ENCODE data around the gene C22orf23. TPM values are rescaled to one million over a fixed set of nuclear protein-coding genes. Genes with fewer than 3 reads are reported as not detected.

The C22orf23 gene
- total RNA-seq, 1 experiment from 2014 or later: 0.64 TPM

- DNase-seq (ENCODE audit: low spot score): no peak
- intact Hi-C loops (cut with micrococcal nuclease; ENCODE audit: unreplicated experiment): no loop called here
- TF ChIP-seq EZH2 (IDR thresholded peaks at IDR 0.05; ENCODE audit: borderline replicate concordance, low read depth, low read length, poor library complexity, severe bottlenecking) (no peak), CTCF (conservative IDR thresholded peaks at IDR 0.05; ENCODE audit: low read depth, low read length) (no peak)
- Histone ChIP-seq H3K4me1 (ENCODE audit: insufficient read depth, low read length, poor library complexity, severe bottlenecking) (peaks cover 1% of the 10 kb centered on the region), H3K27ac (ENCODE audit: low read depth, low read length, poor library complexity, severe bottlenecking) (no peak overlapping the region), H3K9me3 (ENCODE audit: low read depth, low read length, poor library complexity, severe bottlenecking) (no peaks in the 10 kb centered on the region), H3K36me3 (ENCODE audit: insufficient read depth, low read length, poor library complexity, severe bottlenecking) (peaks cover 9% of the 10 kb centered on the region), H3K4me3 (ENCODE audit: low read depth, low read length, poor library complexity, severe bottlenecking) (no peak overlapping the region), H3K27me3 (replicated peaks; ENCODE audit: insufficient read depth, low read depth, low read length, poor library complexity) (no peaks in the 10 kb centered on the region)
- POLR2A ChIA-PET (ENCODE audit: low non-redundant PET): no interaction called here
- no TSS peak for BruUV-seq (replicated peaks)
- CTCF ChIA-PET: no interaction called here
Measured at GRCh38 chr22:37912171-37912570, 41.2 kb downstream of the C22orf23 start.

- CTCF ChIA-PET: interaction anchor here (0.6 kb wide), 1 partner anchor 563 kb away, joined by 3 read pairs; no protein-coding TSS in a partner anchor
- no peak for TF ChIP-seq EZH2 (IDR thresholded peaks at IDR 0.05; ENCODE audit: borderline replicate concordance, low read depth, low read length, poor library complexity, severe bottlenecking)
- TF ChIP-seq CTCF (conservative IDR thresholded peaks at IDR 0.05; ENCODE audit: low read depth, low read length): no peak
- Histone ChIP-seq H3K27ac (ENCODE audit: low read depth, low read length, poor library complexity, severe bottlenecking) (no peak overlapping the region), H3K4me1 (ENCODE audit: insufficient read depth, low read length, poor library complexity, severe bottlenecking) (peaks cover 5% of the 10 kb centered on the region), H3K9me3 (ENCODE audit: low read depth, low read length, poor library complexity, severe bottlenecking) (no peaks in the 10 kb centered on the region), H3K36me3 (ENCODE audit: insufficient read depth, low read length, poor library complexity, severe bottlenecking) (peaks cover 9% of the 10 kb centered on the region), H3K27me3 (replicated peaks; ENCODE audit: insufficient read depth, low read depth, low read length, poor library complexity) (no peaks in the 10 kb centered on the region), H3K4me3 (ENCODE audit: low read depth, low read length, poor library complexity, severe bottlenecking) (no peak overlapping the region)
- POLR2A ChIA-PET (ENCODE audit: low non-redundant PET): no interaction called here
- intact Hi-C loops (cut with micrococcal nuclease; ENCODE audit: unreplicated experiment): no loop called here
- BruUV-seq (replicated peaks): no TSS peak
- no peak for DNase-seq (ENCODE audit: low spot score)
Measured at GRCh38 chr22:37911697-37912096, 41.7 kb downstream of the C22orf23 start.

GRCh38 chr22:37910890-37911672 lies 42.3 kb downstream of the C22orf23 start:
- POLR2A ChIA-PET (ENCODE audit: low non-redundant PET): no interaction called here

More at GRCh38 chr22:37910890-37911672, 42.3 kb downstream of the C22orf23 start:
- Histone ChIP-seq H3K9me3 (ENCODE audit: low read depth, low read length, poor library complexity, severe bottlenecking) (no peaks in the 10 kb centered on the region), H3K27ac (ENCODE audit: low read depth, low read length, poor library complexity, severe bottlenecking) (no peak overlapping the region), H3K27me3 (replicated peaks; ENCODE audit: insufficient read depth, low read depth, low read length, poor library complexity) (no peaks in the 10 kb centered on the region), H3K4me1 (ENCODE audit: insufficient read depth, low read length, poor library complexity, severe bottlenecking) (peaks cover 5% of the 10 kb centered on the region), H3K36me3 (ENCODE audit: insufficient read depth, low read length, poor library complexity, severe bottlenecking) (peaks cover 9% of the 10 kb centered on the region), H3K4me3 (ENCODE audit: low read depth, low read length, poor library complexity, severe bottlenecking) (no peak overlapping the region)
- intact Hi-C loops (cut with micrococcal nuclease; ENCODE audit: unreplicated experiment): no loop called here
- CTCF ChIA-PET: interaction anchor here (0.6 to 0.7 kb wide), 2 partner anchors 94 to 564 kb away, joined by 3 read pairs; no protein-coding TSS in a partner anchor
- no TSS peak for BruUV-seq (replicated peaks)
- TF ChIP-seq EZH2 (IDR thresholded peaks at IDR 0.05; ENCODE audit: borderline replicate concordance, low read depth, low read length, poor library complexity, severe bottlenecking) (no peak), CTCF (conservative IDR thresholded peaks at IDR 0.05; ENCODE audit: low read depth, low read length) (no peak)
- no peak for DNase-seq (ENCODE audit: low spot score)
